ENCODE measurements around the gene ABCC3.

DNA sequence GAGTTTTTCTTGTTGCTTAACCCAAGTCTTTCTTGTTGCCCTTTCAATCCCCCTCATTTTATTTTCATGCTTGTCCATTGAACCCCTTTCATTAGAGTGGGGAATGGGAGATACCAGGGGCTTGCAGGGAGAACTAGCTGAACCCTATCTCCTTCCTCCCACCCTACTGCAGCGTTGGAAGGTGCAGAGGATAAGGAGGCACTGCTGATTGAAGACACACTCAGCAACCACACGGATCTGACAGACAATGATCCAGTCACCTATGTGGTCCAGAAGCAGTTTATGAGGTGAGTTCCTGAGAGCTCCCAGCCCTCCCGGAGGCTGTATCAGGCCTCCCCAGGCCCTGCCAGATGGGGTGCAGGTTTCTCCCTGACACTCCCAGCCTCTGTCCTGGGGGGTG, 40.5 kb downstream of the ABCC3 start:
- TF ChIP-seq EZH2 (IDR thresholded peaks at IDR 0.05), result no peak
- TF ChIP-seq POLR2AphosphoS5 (IDR thresholded peaks at IDR 0.05; ENCODE audit: borderline replicate concordance, low read depth, low read length), result no peak
